ENCODE results near the gene CFB.

GRCh38 chr6:31935823-31936222, 10.1 kb upstream of the CFB start:
- TF ChIP-seq, protein P1, sequence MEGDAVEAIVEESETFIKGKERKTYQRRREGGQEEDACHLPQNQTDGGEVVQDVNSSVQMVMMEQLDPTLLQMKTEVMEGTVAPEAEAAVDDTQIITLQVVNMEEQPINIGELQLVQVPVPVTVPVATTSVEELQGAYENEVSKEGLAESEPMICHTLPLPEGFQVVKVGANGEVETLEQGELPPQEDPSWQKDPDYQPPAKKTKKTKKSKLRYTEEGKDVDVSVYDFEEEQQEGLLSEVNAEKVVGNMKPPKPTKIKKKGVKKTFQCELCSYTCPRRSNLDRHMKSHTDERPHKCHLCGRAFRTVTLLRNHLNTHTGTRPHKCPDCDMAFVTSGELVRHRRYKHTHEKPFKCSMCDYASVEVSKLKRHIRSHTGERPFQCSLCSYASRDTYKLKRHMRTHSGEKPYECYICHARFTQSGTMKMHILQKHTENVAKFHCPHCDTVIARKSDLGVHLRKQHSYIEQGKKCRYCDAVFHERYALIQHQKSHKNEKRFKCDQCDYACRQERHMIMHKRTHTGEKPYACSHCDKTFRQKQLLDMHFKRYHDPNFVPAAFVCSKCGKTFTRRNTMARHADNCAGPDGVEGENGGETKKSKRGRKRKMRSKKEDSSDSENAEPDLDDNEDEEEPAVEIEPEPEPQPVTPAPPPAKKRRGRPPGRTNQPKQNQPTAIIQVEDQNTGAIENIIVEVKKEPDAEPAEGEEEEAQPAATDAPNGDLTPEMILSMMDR (conservative IDR thresholded peaks at IDR 0.05; ENCODE audit: low read length), result no peak
- no peak for TF ChIP-seq EZH2phosphoT487 (IDR thresholded peaks at IDR 0.05; ENCODE audit: borderline replicate concordance)

Measured in Loucy (cell line).